ENCODE data around the gene AP1B1.
"Not testable (repeated sequence)": the region's sequence is repeated elsewhere in the genome, so short reads cannot be mapped to it uniquely, and the experiment has no call there.

Gene AP1B1

GRCh38 chr22:29370537-29370936 is 17.8 kb downstream of the AP1B1 start:
- no peaks in the 10 kb centered on the region for H3K9me3 ChIP-seq (ENCODE audit: control insufficient read depth, low read depth, low read length)
- no peak overlapping the region for H3K4me3 ChIP-seq (ENCODE audit: low read length)
- H3K4me1 ChIP-seq (ENCODE audit: control insufficient read depth, low read depth, low read length) = peaks cover 32% of the 10 kb centered on the region
- H3K36me3 ChIP-seq (ENCODE audit: control insufficient read depth, low read depth, low read length) = no peaks in the 10 kb centered on the region
- no peak overlapping the region for H3K9ac ChIP-seq (ENCODE audit: low read length)
- no peaks in the 10 kb centered on the region for H3K27me3 ChIP-seq (ENCODE audit: control insufficient read depth, insufficient read depth, low read length)
- no peak overlapping the region for H3K27ac ChIP-seq (ENCODE audit: low read length)

- Histone ChIP-seq H3K9me3 (ENCODE audit: control insufficient read depth, low read depth, low read length) (no peaks in the 10 kb centered on the region), H3K27me3 (ENCODE audit: control insufficient read depth, insufficient read depth, low read length) (no peaks in the 10 kb centered on the region), H3K4me1 (ENCODE audit: control insufficient read depth, low read depth, low read length) (peaks cover 32% of the 10 kb centered on the region), H3K27ac (ENCODE audit: low read length) (peak overlapping the region; percentile 56), H3K4me3 (ENCODE audit: low read length) (peak overlapping the region; percentile 24), H3K9ac (ENCODE audit: low read length) (peak overlapping the region; percentile 14), H3K36me3 (ENCODE audit: control insufficient read depth, low read depth, low read length) (no peaks in the 10 kb centered on the region)
Observed at GRCh38 chr22:29369460-29369859, 18.9 kb downstream of the AP1B1 start.

DNA sequence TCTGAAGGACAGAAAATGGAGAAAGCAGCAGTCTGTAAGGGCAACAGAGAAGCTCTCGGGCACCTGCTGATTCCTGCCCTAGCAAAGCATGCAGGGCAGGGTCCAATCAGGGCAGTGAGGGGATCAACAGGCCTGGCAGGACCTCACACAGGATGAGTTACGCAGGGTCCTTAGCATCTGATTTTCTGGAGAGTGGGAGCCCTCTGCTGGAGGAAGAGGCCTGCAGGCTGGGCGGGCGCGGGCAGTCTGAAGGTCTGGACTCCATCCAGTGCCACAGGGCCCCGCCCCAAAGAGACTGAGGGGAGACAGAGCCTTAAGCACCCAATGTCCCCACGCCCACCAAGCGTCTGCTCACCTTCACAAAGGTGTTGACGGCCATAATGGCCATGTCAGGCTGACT is 28.9 kb downstream of the AP1B1 start:
- Histone ChIP-seq H3K27ac (ENCODE audit: low read length) (no peak overlapping the region), H3K4me1 (ENCODE audit: control insufficient read depth, low read depth, low read length) (no peaks in the 10 kb centered on the region), H3K9ac (ENCODE audit: low read length) (no peak overlapping the region), H3K9me3 (ENCODE audit: control insufficient read depth, low read depth, low read length) (no peaks in the 10 kb centered on the region), H3K36me3 (ENCODE audit: control insufficient read depth, low read depth, low read length) (peaks cover 33% of the 10 kb centered on the region), H3K27me3 (ENCODE audit: control insufficient read depth, insufficient read depth, low read length) (no peaks in the 10 kb centered on the region), H3K4me3 (ENCODE audit: low read length) (no peak overlapping the region)

DNA sequence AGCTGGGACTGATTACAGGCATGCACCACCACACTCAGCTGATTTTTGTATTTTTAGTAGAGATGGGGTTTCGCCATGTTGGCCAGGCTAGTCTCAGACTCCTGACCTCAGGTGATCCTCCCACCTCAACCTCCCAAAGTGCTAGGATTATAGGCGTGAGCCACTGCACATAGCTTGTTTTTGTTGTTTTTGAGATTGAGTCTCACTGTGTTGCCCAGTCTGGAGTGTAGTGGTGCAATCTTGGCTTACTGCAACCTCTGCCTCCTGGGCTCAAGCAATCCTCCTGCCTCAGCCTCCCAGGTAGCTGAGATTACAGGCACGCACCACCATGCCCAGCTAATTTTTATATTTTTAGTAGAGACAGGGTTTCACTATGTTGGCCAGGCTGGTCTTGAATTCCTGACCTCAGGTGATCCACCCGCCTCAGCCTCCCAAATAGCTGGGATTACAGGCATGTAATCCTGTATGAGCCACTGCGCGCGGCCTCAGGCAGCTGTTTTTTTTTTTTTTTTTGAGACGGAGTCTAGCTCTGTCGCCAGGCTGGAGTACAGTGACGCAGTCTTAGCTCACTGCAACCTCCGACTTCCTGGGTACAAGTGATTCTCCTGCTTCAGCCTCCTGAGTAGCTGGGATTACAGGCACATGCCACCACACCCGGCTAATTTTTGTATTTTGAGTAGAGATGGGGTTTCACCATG is 31.0 kb downstream of the AP1B1 start:
- H3K27ac ChIP-seq (ENCODE audit: low read length); H3K4me1 ChIP-seq (ENCODE audit: control insufficient read depth, low read depth, low read length); H3K9me3 ChIP-seq (ENCODE audit: control insufficient read depth, low read depth, low read length); H3K9ac ChIP-seq (ENCODE audit: low read length); H3K27me3 ChIP-seq (ENCODE audit: control insufficient read depth, insufficient read depth, low read length); H3K4me3 ChIP-seq (ENCODE audit: low read length): not testable (repeated sequence)
- peaks cover 48% of the 10 kb centered on the region for H3K36me3 ChIP-seq (ENCODE audit: control insufficient read depth, low read depth, low read length)

DNA sequence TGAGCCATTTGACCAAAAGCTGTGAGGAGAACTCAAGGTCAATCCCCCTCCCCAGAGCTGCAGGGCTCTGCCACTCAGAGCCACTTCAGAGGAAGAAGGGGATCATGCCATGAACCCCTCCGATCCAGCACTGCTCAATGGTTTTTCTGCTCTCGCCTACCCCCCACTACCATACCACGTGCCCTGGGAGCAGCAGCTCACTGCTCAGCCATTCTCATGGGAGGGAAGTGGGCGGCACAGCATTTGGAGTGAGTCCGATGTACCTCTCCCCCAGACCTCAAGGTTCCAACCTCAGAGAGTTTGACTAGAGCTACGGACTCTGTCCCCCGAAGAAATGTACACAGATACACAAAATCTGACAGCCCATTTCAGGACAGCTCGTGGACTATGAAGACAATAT is 34.5 kb downstream of the AP1B1 start:
- Histone ChIP-seq H3K4me1 (ENCODE audit: control insufficient read depth, low read depth, low read length) (no peaks in the 10 kb centered on the region), H3K27ac (ENCODE audit: low read length) (no peak overlapping the region), H3K9me3 (ENCODE audit: control insufficient read depth, low read depth, low read length) (no peaks in the 10 kb centered on the region), H3K9ac (ENCODE audit: low read length) (no peak overlapping the region), H3K4me3 (ENCODE audit: low read length) (no peak overlapping the region), H3K36me3 (ENCODE audit: control insufficient read depth, low read depth, low read length) (peaks cover 70% of the 10 kb centered on the region), H3K27me3 (ENCODE audit: control insufficient read depth, insufficient read depth, low read length) (no peaks in the 10 kb centered on the region)

- H3K4me1 ChIP-seq (ENCODE audit: control insufficient read depth, low read depth, low read length) = no peaks in the 10 kb centered on the region
- no peak overlapping the region for H3K9ac ChIP-seq (ENCODE audit: low read length)
- no peaks in the 10 kb centered on the region for H3K27me3 ChIP-seq (ENCODE audit: control insufficient read depth, insufficient read depth, low read length)
- H3K36me3 ChIP-seq (ENCODE audit: control insufficient read depth, low read depth, low read length) = peaks cover 70% of the 10 kb centered on the region
- no peak overlapping the region for H3K27ac ChIP-seq (ENCODE audit: low read length)
- H3K4me3 ChIP-seq (ENCODE audit: low read length) = no peak overlapping the region
- no peaks in the 10 kb centered on the region for H3K9me3 ChIP-seq (ENCODE audit: control insufficient read depth, low read depth, low read length)
Observed at GRCh38 chr22:29353286-29353685, 35.1 kb downstream of the AP1B1 start.

- H3K9ac ChIP-seq (ENCODE audit: low read length) = no peak overlapping the region
- H3K36me3 ChIP-seq (ENCODE audit: control insufficient read depth, low read depth, low read length) = peaks cover 68% of the 10 kb centered on the region
- H3K9me3 ChIP-seq (ENCODE audit: control insufficient read depth, low read depth, low read length) = no peaks in the 10 kb centered on the region
- H3K4me3 ChIP-seq (ENCODE audit: low read length) = no peak overlapping the region
- no peak overlapping the region for H3K27ac ChIP-seq (ENCODE audit: low read length)
- no peaks in the 10 kb centered on the region for H3K4me1 ChIP-seq (ENCODE audit: control insufficient read depth, low read depth, low read length)
- H3K27me3 ChIP-seq (ENCODE audit: control insufficient read depth, insufficient read depth, low read length) = no peaks in the 10 kb centered on the region
Observed at GRCh38 chr22:29352778-29353177, 35.6 kb downstream of the AP1B1 start.

DNA sequence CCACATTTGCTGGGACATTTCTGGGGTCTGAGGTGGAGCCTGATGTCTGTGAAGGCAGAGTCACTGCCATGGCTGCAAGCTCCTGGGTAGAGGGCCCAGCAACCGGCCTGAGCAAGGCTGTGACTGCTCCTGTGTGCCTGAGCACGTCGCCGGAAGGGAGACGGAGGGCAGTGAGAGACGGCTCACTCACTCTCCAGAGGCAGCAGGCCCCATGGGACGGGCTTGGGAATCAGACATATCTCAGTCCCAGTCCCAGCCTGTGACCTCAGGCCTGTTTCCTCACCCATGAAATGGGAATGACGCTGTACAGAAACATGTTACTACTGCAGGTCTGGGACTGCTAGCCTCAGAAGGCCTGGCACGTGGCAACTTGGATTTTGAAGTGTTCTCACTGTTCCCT is 36.5 kb downstream of the AP1B1 start:
- no peak overlapping the region for H3K9ac ChIP-seq (ENCODE audit: low read length)
- no peak overlapping the region for H3K27ac ChIP-seq (ENCODE audit: low read length)
- peaks cover 74% of the 10 kb centered on the region for H3K36me3 ChIP-seq (ENCODE audit: control insufficient read depth, low read depth, low read length)
- no peaks in the 10 kb centered on the region for H3K27me3 ChIP-seq (ENCODE audit: control insufficient read depth, insufficient read depth, low read length)
- H3K9me3 ChIP-seq (ENCODE audit: control insufficient read depth, low read depth, low read length) = no peaks in the 10 kb centered on the region
- H3K4me1 ChIP-seq (ENCODE audit: control insufficient read depth, low read depth, low read length) = no peaks in the 10 kb centered on the region
- H3K4me3 ChIP-seq (ENCODE audit: low read length) = no peak overlapping the region

DNA sequence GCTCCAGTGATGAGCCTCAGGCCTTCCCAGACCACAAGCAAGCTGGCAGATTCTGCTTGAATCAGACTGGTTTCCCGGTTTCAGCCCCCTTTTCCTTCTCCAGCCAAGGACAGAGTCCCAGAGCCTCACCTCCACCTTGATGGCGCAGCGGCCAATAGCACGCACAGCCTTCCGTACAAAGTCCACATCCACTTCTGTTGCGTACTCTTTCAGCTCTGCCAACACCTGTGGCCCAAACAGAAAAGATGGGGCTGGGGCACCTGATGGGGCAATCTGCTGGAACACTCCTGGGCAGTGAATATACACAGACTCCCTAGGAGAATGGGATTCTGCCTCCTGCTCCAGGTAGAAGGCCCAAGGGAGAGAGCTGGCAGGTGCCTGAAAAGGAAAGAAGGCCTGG is 37.3 kb downstream of the AP1B1 start:
- H3K4me3 ChIP-seq (ENCODE audit: low read length) = no peak overlapping the region
- no peak overlapping the region for H3K27ac ChIP-seq (ENCODE audit: low read length)
- no peak overlapping the region for H3K9ac ChIP-seq (ENCODE audit: low read length)
- H3K4me1 ChIP-seq (ENCODE audit: control insufficient read depth, low read depth, low read length) = no peaks in the 10 kb centered on the region
- peaks cover 77% of the 10 kb centered on the region for H3K36me3 ChIP-seq (ENCODE audit: control insufficient read depth, low read depth, low read length)
- H3K27me3 ChIP-seq (ENCODE audit: control insufficient read depth, insufficient read depth, low read length) = no peaks in the 10 kb centered on the region
- H3K9me3 ChIP-seq (ENCODE audit: control insufficient read depth, low read depth, low read length) = no peaks in the 10 kb centered on the region

- peaks cover 65% of the 10 kb centered on the region for H3K36me3 ChIP-seq (ENCODE audit: control insufficient read depth, low read depth, low read length)
- no peak overlapping the region for H3K4me3 ChIP-seq (ENCODE audit: low read length)
Observed at GRCh38 chr22:29348956-29349355, 39.4 kb downstream of the AP1B1 start.

GRCh38 chr22:29348041-29348440 is 40.3 kb downstream of the AP1B1 start:
- no peak overlapping the region for H3K27ac ChIP-seq (ENCODE audit: low read length)
- H3K36me3 ChIP-seq (ENCODE audit: control insufficient read depth, low read depth, low read length) = peaks cover 61% of the 10 kb centered on the region
- no peaks in the 10 kb centered on the region for H3K27me3 ChIP-seq (ENCODE audit: control insufficient read depth, insufficient read depth, low read length)
- H3K4me1 ChIP-seq (ENCODE audit: control insufficient read depth, low read depth, low read length) = no peaks in the 10 kb centered on the region
- H3K9ac ChIP-seq (ENCODE audit: low read length) = no peak overlapping the region
- no peak overlapping the region for H3K4me3 ChIP-seq (ENCODE audit: low read length)
- H3K9me3 ChIP-seq (ENCODE audit: control insufficient read depth, low read depth, low read length) = no peaks in the 10 kb centered on the region

More at GRCh38 chr22:29348956-29349355, 39.4 kb downstream of the AP1B1 start:
- Histone ChIP-seq H3K27me3 (ENCODE audit: control insufficient read depth, insufficient read depth, low read length) (no peaks in the 10 kb centered on the region), H3K9ac (ENCODE audit: low read length) (no peak overlapping the region), H3K27ac (ENCODE audit: low read length) (no peak overlapping the region), H3K9me3 (ENCODE audit: control insufficient read depth, low read depth, low read length) (no peaks in the 10 kb centered on the region), H3K4me1 (ENCODE audit: control insufficient read depth, low read depth, low read length) (no peaks in the 10 kb centered on the region)

- Histone ChIP-seq H3K27me3 (ENCODE audit: control insufficient read depth, insufficient read depth, low read length) (no peaks in the 10 kb centered on the region), H3K27ac (ENCODE audit: low read length) (no peak overlapping the region), H3K4me3 (ENCODE audit: low read length) (no peak overlapping the region), H3K36me3 (ENCODE audit: control insufficient read depth, low read depth, low read length) (peaks cover 57% of the 10 kb centered on the region), H3K4me1 (ENCODE audit: control insufficient read depth, low read depth, low read length) (no peaks in the 10 kb centered on the region), H3K9me3 (ENCODE audit: control insufficient read depth, low read depth, low read length) (no peaks in the 10 kb centered on the region), H3K9ac (ENCODE audit: low read length) (no peak overlapping the region)
Observed at GRCh38 chr22:29346659-29347058, 41.7 kb downstream of the AP1B1 start.

All from iPS-18a (cell line).